Neural crest cell (in vitro differentiated cells): ENCODE measurements around the gene MYO15B. TPM values are rescaled to one million over a fixed set of nuclear protein-coding genes. Genes with fewer than 3 reads are reported as not detected.

Source experiments
- DNase-seq: peaks from one replicate; pipeline ENCODE4 v3.0.0; 2021; ENCODE audit warnings: low read depth, mixed read lengths, low spot score
- H3K27ac Mint-ChIP-seq: one replicate; pipeline ENCODE4 v1.8.0; 2021; ENCODE audit warnings: mild to moderate bottlenecking, mixed read lengths; ENCODE audit not compliant: unreplicated experiment
- H3K27me3 Mint-ChIP-seq: 2 replicates; pipeline ENCODE4 v1.8.0; 2021; ENCODE audit warnings: low read depth, mild to moderate bottlenecking, mixed read lengths
- H3K36me3 Mint-ChIP-seq: 2 replicates; pipeline ENCODE4 v1.8.0; 2021; ENCODE audit warnings: low read depth, mild to moderate bottlenecking, mixed read lengths
- H3K4me1 Mint-ChIP-seq: 2 replicates; pipeline ENCODE4 v1.8.0; 2021; ENCODE audit warnings: mixed read lengths
- H3K4me3 Mint-ChIP-seq: one replicate; pipeline ENCODE4 v1.8.0; 2021; ENCODE audit warnings: mild to moderate bottlenecking, mixed read lengths
- H3K9me3 Mint-ChIP-seq: 2 replicates; pipeline ENCODE4 v1.8.0; 2021; ENCODE audit warnings: mixed read lengths
- CTCF ChIP-seq: fragments of 200-600 bp; sonication (generic); conservative IDR thresholded peaks from 2 replicates; pipeline ENCODE4 v1.5.0; 2021; ENCODE audit warnings: antibody characterized with exemption, mild to moderate bottlenecking
- total RNA-seq: library from RNA; stranded (reverse); gene quantifications from 2 replicates; pipeline ENCODE4 v1.2.1, GENCODE V29; 2021

Gene MYO15B
- total RNA-seq, 1 donor from 2014 or later = 23.7 TPM

GRCh38 chr17:75566416-75566815 lies 21.2 kb upstream of the MYO15B start:
- Mint-ChIP-seq H3K27ac (peak overlapping the region; percentile 41), H3K36me3 (no peaks in the 10 kb centered on the region), H3K9me3 (no peaks in the 10 kb centered on the region)

GRCh38 chr17:75566834-75567233 lies 20.8 kb upstream of the MYO15B start:
- Mint-ChIP-seq H3K4me3 (no peak overlapping the region), H3K27ac (peak overlapping the region; percentile 11), H3K4me1 (peaks cover 7% of the 10 kb centered on the region), H3K36me3 (no peaks in the 10 kb centered on the region), H3K9me3 (no peaks in the 10 kb centered on the region), H3K27me3 (no peaks in the 10 kb centered on the region)
- no peak for DNase-seq
- no peak for TF ChIP-seq CTCF

More at GRCh38 chr17:75566416-75566815, 21.2 kb upstream of the MYO15B start:
- Mint-ChIP-seq H3K4me1 (peaks cover 7% of the 10 kb centered on the region), H3K4me3 (no peak overlapping the region), H3K27me3 (no peaks in the 10 kb centered on the region)
- DNase-seq = no peak
- TF ChIP-seq CTCF = no peak

DNA sequence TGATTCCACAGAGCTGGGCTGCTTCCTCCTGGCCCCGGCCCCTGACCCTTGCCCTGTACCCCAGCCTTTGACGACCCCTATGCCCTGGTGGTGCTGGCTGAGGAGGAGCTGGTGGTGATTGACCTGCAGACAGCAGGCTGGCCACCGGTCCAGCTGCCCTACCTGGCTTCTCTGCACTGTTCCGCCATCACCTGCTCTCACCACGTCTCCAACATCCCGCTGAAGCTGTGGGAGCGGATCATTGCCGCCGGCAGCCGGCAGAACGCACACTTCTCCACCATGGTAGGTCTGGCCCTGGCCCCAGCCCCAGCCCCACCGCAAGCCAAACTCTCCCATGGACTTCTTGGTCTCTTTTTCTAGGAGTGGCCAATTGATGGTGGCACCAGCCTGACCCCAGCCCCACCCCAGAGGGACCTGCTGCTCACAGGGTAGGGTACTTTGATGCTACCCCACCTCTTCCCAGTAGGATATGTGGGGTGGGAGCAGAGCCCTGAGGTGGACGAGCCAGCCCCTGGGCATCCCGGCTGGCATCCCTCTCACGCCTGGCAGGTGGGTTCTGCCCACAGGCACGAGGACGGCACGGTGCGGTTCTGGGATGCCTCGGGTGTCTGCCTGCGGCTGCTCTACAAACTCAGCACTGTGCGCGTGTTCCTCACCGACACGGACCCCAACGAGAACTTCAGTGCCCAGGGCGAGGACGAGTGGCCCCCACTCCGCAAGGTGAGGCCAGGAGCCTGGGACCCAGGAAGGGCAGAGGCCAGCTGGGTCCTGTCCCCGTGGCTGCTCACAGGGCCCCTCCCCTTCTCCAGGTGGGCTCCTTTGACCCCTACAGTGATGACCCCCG lies 19.0 kb upstream of the MYO15B start:
- no peaks in the 10 kb centered on the region for H3K27me3 Mint-ChIP-seq
- H3K9me3 Mint-ChIP-seq = no peaks in the 10 kb centered on the region
- no peak overlapping the region for H3K4me3 Mint-ChIP-seq
- no peaks in the 10 kb centered on the region for H3K36me3 Mint-ChIP-seq
- H3K27ac Mint-ChIP-seq = no peak overlapping the region
- TF ChIP-seq CTCF = no peak
- no peak for DNase-seq
- H3K4me1 Mint-ChIP-seq = peaks cover 7% of the 10 kb centered on the region

- no peaks in the 10 kb centered on the region for H3K36me3 Mint-ChIP-seq
- H3K4me3 Mint-ChIP-seq = no peak overlapping the region
- H3K27ac Mint-ChIP-seq = no peak overlapping the region
- no peaks in the 10 kb centered on the region for H3K27me3 Mint-ChIP-seq
- peaks cover 7% of the 10 kb centered on the region for H3K4me1 Mint-ChIP-seq
- H3K9me3 Mint-ChIP-seq = no peaks in the 10 kb centered on the region
- DNase-seq = no peak
- no peak for TF ChIP-seq CTCF
Observed at GRCh38 chr17:75570034-75570676, 17.4 kb upstream of the MYO15B start.

- H3K4me1 Mint-ChIP-seq = peaks cover 7% of the 10 kb centered on the region
- H3K36me3 Mint-ChIP-seq = no peaks in the 10 kb centered on the region
- H3K27ac Mint-ChIP-seq = peak overlapping the region; percentile 93
- H3K27me3 Mint-ChIP-seq = no peaks in the 10 kb centered on the region
- H3K4me3 Mint-ChIP-seq = no peak overlapping the region
- no peak for DNase-seq
- no peak for TF ChIP-seq CTCF
- H3K9me3 Mint-ChIP-seq = no peaks in the 10 kb centered on the region
Observed at GRCh38 chr17:75570772-75571171, 16.8 kb upstream of the MYO15B start.
